H1 (cell line): ENCODE measurements around the gene GRIA4. TPM values are rescaled to one million over a fixed set of nuclear protein-coding genes. Genes with fewer than 3 reads are reported as not detected.

Experiments used
- EGR1 ChIP-seq: IDR thresholded peaks from 2 replicates; pipeline ENCODE4 v1.6.1; 2011; ENCODE audit warnings: low read depth, low read length, borderline replicate concordance
- EP300 ChIP-seq, 2 experiments: IDR thresholded peaks; 1 replicate in 1 of 2; 2 replicates in 1 of 2; pipeline ENCODE4 v1.6.1; 2011 to 2012; ENCODE audit warnings: low read depth in 2 of 2, low read length in 2 of 2, mild to moderate bottlenecking in 2 of 2, borderline replicate concordance in 1 of 2, inconsistent platforms in 1 of 2, moderate library complexity in 1 of 2
- HDAC2 ChIP-seq, 2 experiments: fragments of 300-600 bp in 1 of 2; sonication (generic) in 1 of 2; IDR thresholded peaks; 2 replicates each; pipeline ENCODE4 v1.6.1; 2011 to 2012; ENCODE audit warnings: low read depth in 2 of 2, low read length in 2 of 2, mild to moderate bottlenecking in 2 of 2, moderate library complexity in 2 of 2, borderline replicate concordance in 1 of 2, inconsistent platforms in 1 of 2
- TAF1 ChIP-seq: IDR thresholded peaks from 2 replicates; pipeline ENCODE4 v1.6.1; 2011; ENCODE audit warnings: mild to moderate bottlenecking, low read depth, low read length
- polyA plus RNA-seq, 7 experiments: library from polyadenylated mRNA; depleted of rRNA in 3 of 7; stranded (reverse) in 5 of 7; unstranded in 2 of 7; fragments of >200 nt in 5 of 7; fragments of 200-250 nt in 2 of 7; gene quantifications; 1 replicate in 5 of 7; 2 replicates in 1 of 7; 4 replicates in 1 of 7; pipeline versions ENCODE4 v1.2.1 to v1.2.3, GENCODE V29; 2011 to 2013; ENCODE audit warnings: missing spikeins in 2 of 7, mixed read lengths in 2 of 7
- total RNA-seq: library from RNA; stranded (reverse); fragmentation: NEBNext Ultra II Directional; extraction: Animal tissue kit (Norgen Biotek cat#: 25700); gene quantifications from 2 replicates; pipeline ENCODE4 v1.2.1, GENCODE V29; 2021

Gene GRIA4
- total and polyA plus RNA-seq, 2 of the 8 experiments (the other 6 are each of a cell fraction or from before 2014, with no cell fraction given) = 12.5 to 21.8 TPM

DNA sequence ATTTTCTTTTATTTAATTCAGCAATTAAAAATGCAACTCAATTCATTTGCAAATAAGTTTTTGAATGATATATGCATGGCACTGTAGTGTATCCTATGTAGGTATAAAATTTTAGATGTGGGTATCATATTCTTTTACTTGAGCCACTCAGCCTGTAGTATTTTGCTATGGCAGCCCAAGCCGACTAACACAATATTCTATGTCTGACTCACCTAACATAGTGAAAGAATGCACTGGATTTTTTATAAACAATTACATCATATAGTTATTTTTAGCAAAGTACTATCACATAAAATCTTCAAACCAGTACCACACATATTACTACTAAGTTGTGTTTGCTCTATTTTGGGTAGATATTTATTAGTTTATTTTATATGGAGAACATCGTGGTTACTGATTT lies 21.9 kb upstream of the GRIA4 start (continued):
- TF ChIP-seq HDAC2 (IDR thresholded peaks at IDR 0.05; ENCODE audit: borderline replicate concordance in 1 of 2, low read depth in 2 of 2, low read length in 2 of 2) = no peak
- no peak for TF ChIP-seq EP300 (IDR thresholded peaks at IDR 0.05; ENCODE audit: borderline replicate concordance in 1 of 2, low read depth in 2 of 2, low read length in 2 of 2)
- TF ChIP-seq EGR1 = no peak
- no peak for TF ChIP-seq TAF1
